ENCODE data around the gene RNFT2. TPM values are rescaled to one million over a fixed set of nuclear protein-coding genes. Genes with fewer than 3 reads are reported as not detected.
A peak's percentile ranks its signal among the peaks of the same experiment; 100 is the strongest.

RNFT2 gene
- total RNA-seq, 1 experiment from 2014 or later = 29.5 TPM

DNA sequence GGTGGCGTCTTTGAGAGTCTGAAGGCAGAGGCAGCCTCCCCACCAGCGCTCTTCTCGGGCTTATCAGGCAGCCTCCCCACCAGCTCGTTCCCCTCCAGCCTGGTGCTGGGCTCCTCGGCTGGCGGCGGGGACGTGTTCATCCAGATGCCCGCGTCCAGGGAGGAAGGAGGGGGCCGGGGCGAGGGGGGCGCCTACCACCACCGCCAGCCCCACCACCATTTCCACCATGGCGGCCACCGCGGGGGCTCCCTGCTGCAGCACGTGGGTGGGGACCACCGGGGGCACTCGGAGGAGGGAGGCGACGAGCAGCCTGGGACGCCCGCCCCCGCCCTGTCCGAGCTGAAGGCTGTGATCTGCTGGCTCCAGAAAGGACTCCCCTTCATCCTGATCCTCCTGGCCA lies 11.8 kb downstream of the RNFT2 start:
- H3K18ac ChIP-seq (ENCODE audit: insufficient read length, low read depth, low read length) = no peak overlapping the region
- H3K27me3 ChIP-seq (ENCODE audit: insufficient read depth, low read length) = no peaks in the 10 kb centered on the region
- no peak overlapping the region for H3K14ac ChIP-seq (ENCODE audit: insufficient read depth, low read length)
- no peaks in the 10 kb centered on the region for H3K9me3 ChIP-seq (ENCODE audit: control insufficient read depth, low read depth, low read length)
- H3K9ac ChIP-seq (ENCODE audit: extremely low read depth, insufficient read length, low read length) = no peak overlapping the region
- H3K4me2 ChIP-seq (ENCODE audit: insufficient read depth, insufficient read length, low read length) = no peak overlapping the region
- no peak overlapping the region for H3K4ac ChIP-seq (ENCODE audit: low read depth, low read length)
- H3K79me2 ChIP-seq (ENCODE audit: insufficient read depth, low read length) = no peaks in the 10 kb centered on the region
- Mint-ChIP-seq H3K36me3 (ENCODE audit: insufficient read depth in 1 of 3, low read depth in 3 of 3) (peaks cover 17 to 47% (median 32%) of the 10 kb centered on the region in 3 experiments; a peak in 6 of 7 replicates), H3K27me3 (ENCODE audit: low read depth) (no peaks in the 10 kb centered on the region), H3K9me3 (no peaks in the 10 kb centered on the region), H3K4me1 (no peaks in the 10 kb centered on the region), H3K4me3 (no peak overlapping the region), H3K27ac (no peak overlapping the region)
- H2BK20ac ChIP-seq (ENCODE audit: low read depth, low read length, poor library complexity, severe bottlenecking) = no peak overlapping the region
- no peak overlapping the region for H2BK12ac ChIP-seq (ENCODE audit: insufficient read length, low read depth, low read length)
- H2AFZ ChIP-seq (ENCODE audit: low read length) = no peak overlapping the region
- H4K5ac ChIP-seq (ENCODE audit: insufficient read length, low read depth, low read length) = no peak overlapping the region
- H3K23ac ChIP-seq (ENCODE audit: insufficient read length, low read depth, low read length) = no peak overlapping the region
- no peaks in the 10 kb centered on the region for H3K4me1 ChIP-seq (ENCODE audit: insufficient read depth, low read length)
- no peaks in the 10 kb centered on the region for H3K79me1 ChIP-seq (ENCODE audit: insufficient read depth, low read depth, low read length, poor library complexity, severe bottlenecking)
- no peak overlapping the region for H4K8ac ChIP-seq (replicated peaks; ENCODE audit: insufficient read length, low read depth, low read length)
- no CpG with 5 or more reads among the region's 26 CpGs for WGBS (ENCODE audit: extremely low coverage, insufficient read length, low lambda C conversion rate)
- H4K91ac ChIP-seq (ENCODE audit: insufficient read length, low read depth, low read length) = no peak overlapping the region
- DNase-seq = peak; percentile 19
- H2BK15ac ChIP-seq (ENCODE audit: low read depth, low read length) = no peak overlapping the region
- H2BK120ac ChIP-seq (ENCODE audit: low read depth, low read length, poor library complexity, severe bottlenecking) = no peak overlapping the region
- H3T11ph ChIP-seq (ENCODE audit: low read length) = no peak overlapping the region
- H4K20me1 ChIP-seq (ENCODE audit: control insufficient read depth, insufficient read depth, insufficient read length) = no peaks in the 10 kb centered on the region
- H3K23me2 ChIP-seq (ENCODE audit: insufficient read length, low read depth, low read length, poor library complexity, severe bottlenecking) = no peaks in the 10 kb centered on the region
- no peak overlapping the region for H2AK5ac ChIP-seq (ENCODE audit: insufficient read length, low read length)
- no peak overlapping the region for H2BK5ac ChIP-seq (ENCODE audit: insufficient read length, low read length)
- TF ChIP-seq, protein P1, sequence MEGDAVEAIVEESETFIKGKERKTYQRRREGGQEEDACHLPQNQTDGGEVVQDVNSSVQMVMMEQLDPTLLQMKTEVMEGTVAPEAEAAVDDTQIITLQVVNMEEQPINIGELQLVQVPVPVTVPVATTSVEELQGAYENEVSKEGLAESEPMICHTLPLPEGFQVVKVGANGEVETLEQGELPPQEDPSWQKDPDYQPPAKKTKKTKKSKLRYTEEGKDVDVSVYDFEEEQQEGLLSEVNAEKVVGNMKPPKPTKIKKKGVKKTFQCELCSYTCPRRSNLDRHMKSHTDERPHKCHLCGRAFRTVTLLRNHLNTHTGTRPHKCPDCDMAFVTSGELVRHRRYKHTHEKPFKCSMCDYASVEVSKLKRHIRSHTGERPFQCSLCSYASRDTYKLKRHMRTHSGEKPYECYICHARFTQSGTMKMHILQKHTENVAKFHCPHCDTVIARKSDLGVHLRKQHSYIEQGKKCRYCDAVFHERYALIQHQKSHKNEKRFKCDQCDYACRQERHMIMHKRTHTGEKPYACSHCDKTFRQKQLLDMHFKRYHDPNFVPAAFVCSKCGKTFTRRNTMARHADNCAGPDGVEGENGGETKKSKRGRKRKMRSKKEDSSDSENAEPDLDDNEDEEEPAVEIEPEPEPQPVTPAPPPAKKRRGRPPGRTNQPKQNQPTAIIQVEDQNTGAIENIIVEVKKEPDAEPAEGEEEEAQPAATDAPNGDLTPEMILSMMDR (conservative IDR thresholded peaks at IDR 0.05) = no peak
- H3K56ac ChIP-seq (ENCODE audit: insufficient read length, low read depth, low read length) = no peak overlapping the region
- H3K27ac ChIP-seq (ENCODE audit: insufficient read length, low read depth, low read length) = no peak overlapping the region

Measured in H9 (cell line).